Cardiac fibroblast (primary cell): ENCODE data around the gene ARAP2.

Experiments
- DNase-seq, 2 donors: peaks; one replicate each; pipeline versions ENCODE4 v3.0.0 to v3.0.0-alpha.2; 2010; ENCODE audit warnings: low read depth in 2 of 2
- H3K4me3 ChIP-seq, 2 donors: replicated peaks in 1 of 2; 1 replicate in 1 of 2; 2 replicates in 1 of 2; pipeline ENCODE4 v1.5.1; 2011; ENCODE audit warnings: low read depth in 2 of 2, low read length in 2 of 2, mild to moderate bottlenecking in 2 of 2, moderate library complexity in 1 of 2
- CTCF ChIP-seq: IDR thresholded peaks from one replicate; pipeline ENCODE4 v1.5.1; 2011; ENCODE audit warnings: low read depth, mild to moderate bottlenecking, low read length, inconsistent platforms

The ARAP2 gene

GRCh38 chr4:36026348-36026880, 217.9 kb downstream of the ARAP2 start:
- TF ChIP-seq CTCF = no peak
- H3K4me3 ChIP-seq = no peak overlapping the region
- no peak for DNase-seq

DNA sequence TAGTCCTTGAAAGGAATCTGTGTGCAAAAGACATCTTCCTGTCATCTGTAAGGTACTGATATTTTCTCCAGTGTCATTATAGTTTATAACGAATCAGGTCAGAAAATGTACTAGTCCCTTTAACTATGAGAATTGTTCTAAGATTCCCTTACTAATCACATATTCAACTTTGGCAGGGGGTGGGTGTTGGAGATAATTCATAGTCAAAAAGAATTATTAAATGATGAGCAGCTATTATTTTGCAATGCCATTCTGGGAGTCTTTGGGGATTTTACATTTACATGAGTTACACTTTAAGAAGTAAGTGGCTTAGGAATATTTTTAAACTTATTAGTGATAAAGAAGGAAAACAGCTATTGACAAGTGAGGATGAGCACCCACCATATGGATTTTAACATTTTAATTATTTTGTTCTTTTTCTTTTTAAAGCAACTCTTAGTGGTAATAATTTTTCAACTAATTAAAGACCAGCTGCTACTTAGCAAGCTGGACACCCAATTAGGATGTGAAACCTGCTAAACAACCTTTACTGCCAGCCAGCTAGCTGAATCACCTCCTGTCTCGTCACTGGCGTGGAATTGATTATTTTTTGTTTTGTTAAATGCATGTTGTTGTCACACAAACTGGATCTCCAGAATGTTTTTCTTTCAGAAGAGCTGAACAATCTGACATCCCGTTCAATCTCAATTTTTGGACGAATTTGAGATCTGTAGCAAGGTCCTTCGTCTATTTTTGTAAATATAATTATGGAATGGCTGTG, 219.2 kb downstream of the ARAP2 start:
- H3K4me3 ChIP-seq = no peak overlapping the region
- no peak for DNase-seq
- no peak for TF ChIP-seq CTCF

DNA sequence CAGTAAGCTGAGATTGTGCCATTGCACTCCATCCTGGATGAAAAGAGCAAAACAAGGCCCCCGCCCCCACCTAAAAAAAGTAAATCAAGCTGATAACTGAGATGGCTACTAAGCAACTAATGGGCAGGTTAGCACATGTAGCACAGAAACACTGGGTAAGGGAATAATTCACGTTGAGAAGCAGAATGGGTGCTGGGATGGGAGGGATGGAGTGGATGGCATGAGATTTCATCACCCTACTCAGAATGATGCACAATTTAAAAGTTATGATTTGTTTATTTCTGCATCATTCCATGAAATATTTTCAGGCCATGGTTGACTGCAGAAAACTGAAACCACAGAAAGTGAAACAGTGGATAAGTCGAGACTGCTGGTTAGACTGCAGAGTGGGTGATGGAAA, 224.0 kb downstream of the ARAP2 start:
- no peak for DNase-seq
- no peak overlapping the region for H3K4me3 ChIP-seq
- TF ChIP-seq CTCF = no peak
